MCF 10A (cell line): ENCODE data around the gene ISCA2. TPM values are rescaled to one million over a fixed set of nuclear protein-coding genes. Genes with fewer than 3 reads are reported as not detected.

Source experiments
- BruUV-seq: library from RNA; stranded (reverse); fragments of 400-500 nt; replicated peaks from 2 replicates; lab custom pipeline; 2021; lab: Mats Ljungman, UMichigan
- CTCF ChIA-PET: fragments of 300-600 bp; sonication (Branson Sonifier 250); formaldehyde crosslinking; extraction: SDS; loops from one replicate; lab custom pipeline; 2021; ENCODE audit warnings: antibody characterized with exemption, inconsistent platforms; lab: Yijun Ruan, JAX
- POLR2A ChIA-PET: fragments of 300-600, 350-650 bp; sonication (Branson Sonifier 250); formaldehyde crosslinking; extraction: SDS; loops from one replicate; lab custom pipeline; 2020; ENCODE audit warnings: antibody characterized with exemption, inconsistent platforms; lab: Yijun Ruan, JAX
- DNase-seq: peaks from one replicate; pipeline ENCODE4 v3.0.0-alpha.2; 2018; ENCODE audit not compliant: unreplicated experiment
- H3K27ac Mint-ChIP-seq: one replicate; pipeline ENCODE4 v1.8.0; 2022; ENCODE audit warnings: mild to moderate bottlenecking, low read depth, mixed read lengths; ENCODE audit not compliant: unreplicated experiment
- H3K27me3 Mint-ChIP-seq: one replicate; pipeline ENCODE4 v1.8.0; 2022; ENCODE audit warnings: mixed read lengths; ENCODE audit not compliant: insufficient read depth, unreplicated experiment
- H3K36me3 Mint-ChIP-seq: one replicate; pipeline ENCODE4 v1.8.0; 2022; ENCODE audit warnings: mild to moderate bottlenecking, moderate library complexity, mixed read lengths; ENCODE audit not compliant: insufficient read depth, unreplicated experiment
- H3K4me1 Mint-ChIP-seq: one replicate; pipeline ENCODE4 v1.8.0; 2022; ENCODE audit warnings: mixed read lengths; ENCODE audit not compliant: insufficient read depth, unreplicated experiment
- H3K4me3 Mint-ChIP-seq: one replicate; pipeline ENCODE4 v1.8.0; 2022; ENCODE audit warnings: mild to moderate bottlenecking, moderate library complexity, mixed read lengths; ENCODE audit not compliant: unreplicated experiment
- H3K9me3 Mint-ChIP-seq: one replicate; pipeline ENCODE4 v1.8.0; 2022; ENCODE audit warnings: mixed read lengths; ENCODE audit not compliant: unreplicated experiment
- intact Hi-C: fragments of 100-400 bp; cut with micrococcal nuclease; formaldehyde crosslinking; loops from 2 replicates; pipeline ENCODE4 v1.14.1; 2022
- total RNA-seq: library from RNA; stranded (reverse); gene quantifications from 2 replicates; pipeline ENCODE4 v1.2.3, GENCODE V29; 2022
- TF ChIP-seq, protein P1 (sequence below): fragments of 200-600 bp; IDR thresholded peaks from one replicate; pipeline ENCODE4 v1.8.0; 2022; ENCODE audit warnings: antibody characterized with exemption, mild to moderate bottlenecking; ENCODE audit not compliant: unreplicated experiment

ISCA2 gene
- total RNA-seq, 1 experiment from 2014 or later, result 13.9 TPM

DNA sequence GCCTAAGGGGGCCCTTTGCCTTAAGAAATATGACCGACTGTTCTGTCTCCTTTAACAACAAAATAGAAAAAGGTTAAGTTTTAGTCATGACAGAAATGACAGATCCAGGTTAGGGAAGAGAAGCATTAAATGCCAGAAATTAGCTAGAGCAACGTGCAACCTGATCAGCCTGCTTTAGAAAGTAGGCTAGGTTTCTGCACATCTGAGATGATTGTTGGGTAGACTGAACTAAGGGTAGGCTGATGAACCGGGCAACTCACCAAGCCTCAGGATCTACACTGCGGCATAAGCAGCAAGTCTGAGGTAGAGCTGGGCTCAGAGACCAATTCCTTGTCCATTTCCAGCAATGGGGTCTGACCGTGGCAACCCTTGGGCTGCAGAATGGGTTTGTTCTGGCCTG, 29.9 kb upstream of the ISCA2 start:
- Mint-ChIP-seq H3K27me3 (peaks cover 14% of the 10 kb centered on the region), H3K4me1 (no peaks in the 10 kb centered on the region), H3K27ac (no peak overlapping the region), H3K9me3 (no peaks in the 10 kb centered on the region), H3K36me3 (no peaks in the 10 kb centered on the region), H3K4me3 (no peak overlapping the region)
- TF ChIP-seq, protein P1, sequence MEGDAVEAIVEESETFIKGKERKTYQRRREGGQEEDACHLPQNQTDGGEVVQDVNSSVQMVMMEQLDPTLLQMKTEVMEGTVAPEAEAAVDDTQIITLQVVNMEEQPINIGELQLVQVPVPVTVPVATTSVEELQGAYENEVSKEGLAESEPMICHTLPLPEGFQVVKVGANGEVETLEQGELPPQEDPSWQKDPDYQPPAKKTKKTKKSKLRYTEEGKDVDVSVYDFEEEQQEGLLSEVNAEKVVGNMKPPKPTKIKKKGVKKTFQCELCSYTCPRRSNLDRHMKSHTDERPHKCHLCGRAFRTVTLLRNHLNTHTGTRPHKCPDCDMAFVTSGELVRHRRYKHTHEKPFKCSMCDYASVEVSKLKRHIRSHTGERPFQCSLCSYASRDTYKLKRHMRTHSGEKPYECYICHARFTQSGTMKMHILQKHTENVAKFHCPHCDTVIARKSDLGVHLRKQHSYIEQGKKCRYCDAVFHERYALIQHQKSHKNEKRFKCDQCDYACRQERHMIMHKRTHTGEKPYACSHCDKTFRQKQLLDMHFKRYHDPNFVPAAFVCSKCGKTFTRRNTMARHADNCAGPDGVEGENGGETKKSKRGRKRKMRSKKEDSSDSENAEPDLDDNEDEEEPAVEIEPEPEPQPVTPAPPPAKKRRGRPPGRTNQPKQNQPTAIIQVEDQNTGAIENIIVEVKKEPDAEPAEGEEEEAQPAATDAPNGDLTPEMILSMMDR, result no peak
- DNase-seq, result no peak
- ChIA-PET POLR2A (interaction anchor here (1.2 kb wide), 1 partner anchor 17 kb away, joined by 4 read pairs; no protein-coding TSS in a partner anchor), CTCF (interaction anchor here (0.6 to 1.2 kb wide), 2 partner anchors 12 to 359 kb away, joined by 3 read pairs; no protein-coding TSS in a partner anchor)
- BruUV-seq, result no TSS peak
- intact Hi-C loops, result no loop called here

DNA sequence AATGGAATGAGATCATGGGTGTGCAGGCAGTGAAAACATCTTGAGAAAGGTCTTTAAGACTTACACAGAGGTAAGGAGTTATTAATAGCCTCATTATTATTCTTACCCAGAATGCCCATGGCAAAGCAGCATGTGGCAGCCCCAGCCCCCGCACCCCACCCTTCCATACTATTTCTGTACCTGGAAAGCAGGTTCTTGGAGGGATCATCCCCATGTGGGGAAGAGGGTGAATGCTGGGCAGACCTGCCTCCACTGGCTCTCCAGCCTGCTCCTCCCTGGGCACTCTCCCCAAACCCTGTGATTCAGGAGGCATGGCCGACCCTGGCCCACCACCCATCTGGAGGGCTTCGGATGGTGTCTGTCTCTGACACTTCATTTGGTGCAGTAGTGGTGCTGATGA, 28.8 kb upstream of the ISCA2 start:
- Mint-ChIP-seq H3K27me3 (peaks cover 14% of the 10 kb centered on the region), H3K4me1 (no peaks in the 10 kb centered on the region), H3K4me3 (no peak overlapping the region), H3K36me3 (no peaks in the 10 kb centered on the region), H3K9me3 (no peaks in the 10 kb centered on the region), H3K27ac (no peak overlapping the region)
- POLR2A ChIA-PET, result interaction anchor here (0.6 to 1.3 kb wide), 2 partner anchors 9 to 473 kb away, joined by 3 to 4 read pairs; no protein-coding TSS in a partner anchor
- TF ChIP-seq, protein P1, result no peak
- CTCF ChIA-PET, result interaction anchor here (1.2 kb wide), 1 partner anchor 11 kb away, joined by 3 read pairs; no protein-coding TSS in a partner anchor
- DNase-seq, result no peak
- BruUV-seq, result no TSS peak
- intact Hi-C loops, result no loop called here

DNA sequence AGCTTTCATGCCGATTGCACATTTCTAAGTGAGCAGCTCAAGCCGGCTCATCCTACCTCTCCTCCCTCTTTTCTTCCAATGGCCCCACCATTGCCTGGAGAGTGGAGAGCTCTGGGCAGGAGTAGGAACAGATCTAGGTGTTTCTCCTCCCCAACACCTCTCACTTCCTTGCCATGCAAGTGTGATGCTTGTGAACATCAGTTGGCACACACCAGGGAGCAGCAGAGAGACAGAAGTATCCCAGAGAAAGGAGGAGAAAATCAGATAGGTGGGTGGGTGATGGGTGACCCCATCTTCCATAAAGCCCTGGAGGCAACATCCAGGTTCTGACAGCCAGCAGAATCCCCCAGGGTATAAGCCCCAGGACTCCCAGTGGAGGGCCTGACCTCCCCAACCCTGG, 28.2 kb upstream of the ISCA2 start:
- Mint-ChIP-seq H3K4me1 (no peaks in the 10 kb centered on the region), H3K9me3 (no peaks in the 10 kb centered on the region), H3K36me3 (no peaks in the 10 kb centered on the region), H3K27ac (no peak overlapping the region), H3K4me3 (no peak overlapping the region), H3K27me3 (peaks cover 14% of the 10 kb centered on the region)
- intact Hi-C loops, result no loop called here
- BruUV-seq, result no TSS peak
- DNase-seq, result no peak
- POLR2A ChIA-PET, result interaction anchor here (0.6 to 1.3 kb wide), 2 partner anchors 10 to 473 kb away, joined by 3 to 4 read pairs; no protein-coding TSS in a partner anchor
- TF ChIP-seq, protein P1, result no peak
- CTCF ChIA-PET, result interaction anchor here (1.9 kb wide), 1 partner anchor 9 kb away, joined by 8 read pairs; no protein-coding TSS in a partner anchor

DNA sequence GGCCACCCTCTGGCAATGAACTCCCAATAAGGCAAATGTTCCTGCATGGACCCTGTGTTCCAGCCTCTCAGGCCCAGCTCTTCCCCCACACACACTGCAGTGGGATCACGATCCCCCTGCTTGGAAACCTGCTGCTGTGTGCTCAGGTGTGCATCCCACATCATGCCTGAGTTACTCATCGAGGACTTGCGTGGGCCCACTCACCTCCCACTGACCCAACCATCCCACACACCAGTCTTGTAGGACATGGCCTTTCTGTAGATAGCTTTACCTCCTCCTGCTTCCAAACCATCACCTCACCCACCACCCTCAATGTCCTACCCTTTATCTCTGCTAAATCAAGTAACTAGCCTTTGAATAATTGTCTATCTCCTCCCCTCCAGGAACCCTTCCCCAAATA, 25.1 kb upstream of the ISCA2 start:
- intact Hi-C loops, result no loop called here
- POLR2A ChIA-PET, result interaction anchor here (1.1 kb wide), 1 partner anchor 118 kb away, joined by 3 read pairs; no protein-coding TSS in a partner anchor
- H3K27ac Mint-ChIP-seq, result no peak overlapping the region
- H3K9me3 Mint-ChIP-seq, result no peaks in the 10 kb centered on the region
- no peaks in the 10 kb centered on the region for H3K4me1 Mint-ChIP-seq
- TF ChIP-seq, protein P1, result no peak
- peaks cover 3% of the 10 kb centered on the region for H3K27me3 Mint-ChIP-seq
- no peak for DNase-seq
- CTCF ChIA-PET, result interaction anchor here (0.6 kb wide), 1 partner anchor 330 kb away, joined by 3 read pairs; no protein-coding TSS in a partner anchor
- no TSS peak for BruUV-seq
- H3K36me3 Mint-ChIP-seq, result no peaks in the 10 kb centered on the region
- no peak overlapping the region for H3K4me3 Mint-ChIP-seq
